Astrocyte of the cerebellum (primary cell): ENCODE measurements around the gene FUCA1.
A peak's percentile ranks its signal among the peaks of the same experiment; 100 is the strongest.
"Not testable (repeated sequence)": the region's sequence is repeated elsewhere in the genome, so short reads cannot be mapped to it uniquely, and the experiment has no call there.

Source experiments
- DNase-seq: peaks from one replicate; pipeline ENCODE4 v3.0.0-alpha.2; 2011; ENCODE audit warnings: low read depth
- H3K4me3 ChIP-seq: 2 replicates; pipeline ENCODE4 v1.5.1; 2011; ENCODE audit warnings: mild to moderate bottlenecking, low read depth, low read length, moderate library complexity
- in situ Hi-C: cut with HindIII; loops from 2 replicates; pipeline ENCODE4 v1.10.0; 2017; ENCODE audit warnings: low sequenced_read_pairs
- TF ChIP-seq, protein P1 (sequence below): IDR thresholded peaks from 2 replicates; pipeline ENCODE4 v1.5.1; 2012; ENCODE audit warnings: low read length, low read depth, moderate library complexity, mild to moderate bottlenecking; ENCODE audit errors: missing control alignments

Gene FUCA1

GRCh38 chr1:23845163-23845562, 22.9 kb downstream of the FUCA1 start:
- in situ Hi-C loops = no loop called here
- TF ChIP-seq, protein P1, sequence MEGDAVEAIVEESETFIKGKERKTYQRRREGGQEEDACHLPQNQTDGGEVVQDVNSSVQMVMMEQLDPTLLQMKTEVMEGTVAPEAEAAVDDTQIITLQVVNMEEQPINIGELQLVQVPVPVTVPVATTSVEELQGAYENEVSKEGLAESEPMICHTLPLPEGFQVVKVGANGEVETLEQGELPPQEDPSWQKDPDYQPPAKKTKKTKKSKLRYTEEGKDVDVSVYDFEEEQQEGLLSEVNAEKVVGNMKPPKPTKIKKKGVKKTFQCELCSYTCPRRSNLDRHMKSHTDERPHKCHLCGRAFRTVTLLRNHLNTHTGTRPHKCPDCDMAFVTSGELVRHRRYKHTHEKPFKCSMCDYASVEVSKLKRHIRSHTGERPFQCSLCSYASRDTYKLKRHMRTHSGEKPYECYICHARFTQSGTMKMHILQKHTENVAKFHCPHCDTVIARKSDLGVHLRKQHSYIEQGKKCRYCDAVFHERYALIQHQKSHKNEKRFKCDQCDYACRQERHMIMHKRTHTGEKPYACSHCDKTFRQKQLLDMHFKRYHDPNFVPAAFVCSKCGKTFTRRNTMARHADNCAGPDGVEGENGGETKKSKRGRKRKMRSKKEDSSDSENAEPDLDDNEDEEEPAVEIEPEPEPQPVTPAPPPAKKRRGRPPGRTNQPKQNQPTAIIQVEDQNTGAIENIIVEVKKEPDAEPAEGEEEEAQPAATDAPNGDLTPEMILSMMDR = no peak
- DNase-seq = no peak
- no peak overlapping the region for H3K4me3 ChIP-seq

DNA sequence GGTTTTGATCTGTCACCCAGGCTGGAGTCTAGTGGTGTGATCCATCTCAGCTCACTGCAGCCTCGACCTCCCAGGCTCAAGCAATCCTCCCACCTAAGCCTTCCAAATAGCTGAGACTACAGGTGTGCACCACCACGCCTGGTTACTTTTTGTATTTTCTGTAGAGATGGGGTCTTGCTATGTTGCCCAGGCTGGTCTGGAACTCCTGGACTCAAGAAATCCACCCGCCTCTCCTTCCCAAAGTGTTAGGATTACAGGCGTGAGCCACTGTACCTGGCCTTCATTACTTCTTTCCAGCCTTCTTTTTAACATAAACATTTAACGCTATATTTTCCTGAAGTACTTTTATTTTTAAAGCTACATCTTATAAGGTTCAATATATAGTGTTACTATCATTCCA, 24.4 kb downstream of the FUCA1 start:
- no peak for DNase-seq
- in situ Hi-C loops = no loop called here
- no peak overlapping the region for H3K4me3 ChIP-seq
- TF ChIP-seq, protein P1 = no peak

GRCh38 chr1:23838401-23838866, 29.7 kb downstream of the FUCA1 start:
- TF ChIP-seq, protein P1 = no peak
- no peak for DNase-seq
- H3K4me3 ChIP-seq = peak overlapping the region; percentile 25
- in situ Hi-C loops = no loop called here

GRCh38 chr1:23837908-23838307, 30.2 kb downstream of the FUCA1 start:
- no peak for DNase-seq
- no peak overlapping the region for H3K4me3 ChIP-seq
- TF ChIP-seq, protein P1 = no peak
- in situ Hi-C loops = no loop called here

- DNase-seq = no peak
- TF ChIP-seq, protein P1 = no peak
- in situ Hi-C loops = no loop called here
- no peak overlapping the region for H3K4me3 ChIP-seq
These were observed 32.1 kb downstream of the FUCA1 start for GRCh38 chr1:23836037-23836436.

- in situ Hi-C loops = not testable (repeated sequence)
These were observed 33.9 kb downstream of the FUCA1 start for GRCh38 chr1:23834156-23834555.

DNA sequence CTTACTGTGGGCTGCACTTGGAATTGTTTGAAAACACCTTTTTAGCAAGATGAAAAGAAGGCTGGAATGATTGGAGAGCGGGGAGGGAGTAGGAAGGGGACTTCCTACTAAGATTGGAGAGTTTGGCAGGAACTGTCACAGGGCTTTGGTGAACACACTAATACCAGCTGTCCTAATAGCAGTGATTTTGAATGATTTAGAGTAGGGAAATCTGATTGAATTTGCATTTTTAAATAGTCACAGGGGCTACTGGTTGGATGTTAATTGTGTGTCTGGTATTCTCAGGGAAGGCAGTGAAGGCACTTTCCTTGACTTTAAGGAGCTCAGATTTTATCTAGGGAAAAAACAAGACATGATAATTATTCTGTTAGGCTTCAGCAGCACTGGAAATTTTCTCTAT, 40.4 kb downstream of the FUCA1 start:
- in situ Hi-C loops = no loop called here
- H3K4me3 ChIP-seq = no peak overlapping the region
- TF ChIP-seq, protein P1 = no peak
- DNase-seq = no peak

More at GRCh38 chr1:23834156-23834555, 33.9 kb downstream of the FUCA1 start:
- not testable (repeated sequence) for H3K4me3 ChIP-seq, DNase-seq

GRCh38 chr1:23826590-23826989, 41.5 kb downstream of the FUCA1 start:
- in situ Hi-C loops, DNase-seq, H3K4me3 ChIP-seq: not testable (repeated sequence)
